OCI-LY3 (cell line): ENCODE measurements around the gene RSPH6A.

Source experiments
- H2AFZ ChIP-seq: fragments of 200-600, 300-600 bp; shearing (Covaris generic); 2 replicates; pipeline ENCODE4 v1.6.0; 2014; ENCODE audit warnings: antibody characterized with exemption, low read depth, low read length
- H3K27ac ChIP-seq: fragments of 200-600, 300-600 bp; sonication (generic); 2 replicates; pipeline ENCODE4 v1.5.1; 2014; ENCODE audit warnings: mild to moderate bottlenecking, low read length, moderate library complexity, mixed read lengths
- H3K27me3 ChIP-seq: fragments of 200-600, 300-600 bp; sonication (generic); 2 replicates; pipeline ENCODE4 v1.6.1; 2014; ENCODE audit warnings: low read depth, low read length, mixed read lengths
- H3K36me3 ChIP-seq: fragments of 200-600, 300-600 bp; sonication (generic); replicated peaks from 2 replicates; pipeline ENCODE3; 2014; ENCODE audit warnings: low read depth, low read length, mixed read lengths
- H3K4me1 ChIP-seq: fragments of 300-600, 200-600 bp; sonication (generic); 2 replicates; pipeline ENCODE4 v1.6.1; 2014; ENCODE audit warnings: low read length, mixed read lengths
- H3K4me2 ChIP-seq: fragments of 200-600, 300-600 bp; sonication (generic); 2 replicates; pipeline ENCODE4 v1.6.1; 2014; ENCODE audit warnings: low read length, mixed read lengths
- H3K4me3 ChIP-seq: fragments of 300-600, 200-600 bp; sonication (generic); 2 replicates; pipeline ENCODE4 v1.5.1; 2014; ENCODE audit warnings: antibody characterized with exemption, mild to moderate bottlenecking, low read length, moderate library complexity
- H3K79me2 ChIP-seq: fragments of 300-600, 200-600 bp; shearing (Covaris generic); 2 replicates; pipeline ENCODE4 v1.6.1; 2014; ENCODE audit warnings: mild to moderate bottlenecking, low read length, mixed read lengths
- H3K9ac ChIP-seq: fragments of 300-600, 200-600 bp; shearing (Covaris generic); 2 replicates; pipeline ENCODE4 v1.6.0; 2014; ENCODE audit warnings: mild to moderate bottlenecking, low read length, moderate library complexity
- H3K9me3 ChIP-seq: fragments of 200-600, 300-600 bp; shearing (Covaris generic); 2 replicates; pipeline ENCODE4 v1.6.1; 2014; ENCODE audit warnings: low read length, mixed read lengths; ENCODE audit not compliant: insufficient read depth
- H4K20me1 ChIP-seq: fragments of 200-600, 300-600 bp; sonication (generic); 2 replicates; pipeline ENCODE4 v1.6.1; 2016; ENCODE audit warnings: low read length, mixed read lengths; ENCODE audit not compliant: insufficient read depth
- EZH2phosphoT487 ChIP-seq: fragments of 200-600 bp; shearing (Covaris generic); IDR thresholded peaks from 2 replicates; pipeline ENCODE4 v1.6.1; 2018; ENCODE audit warnings: antibody characterized with exemption, mixed run types, low read depth
- TF ChIP-seq, protein P1 (sequence below): fragments of 200-600, 300-600 bp; sonication (generic); IDR thresholded peaks from 2 replicates; pipeline ENCODE4 v1.5.1; 2014; ENCODE audit warnings: antibody characterized with exemption, low read length, low read depth

RSPH6A gene

GRCh38 chr19:45827459-45828093 is 12.5 kb upstream of the RSPH6A start:
- H3K4me1 ChIP-seq: no peaks in the 10 kb centered on the region
- H3K79me2 ChIP-seq: no peaks in the 10 kb centered on the region
- no peak overlapping the region for H3K4me2 ChIP-seq
- H3K36me3 ChIP-seq: peaks cover 93% of the 10 kb centered on the region
- TF ChIP-seq, protein P1, sequence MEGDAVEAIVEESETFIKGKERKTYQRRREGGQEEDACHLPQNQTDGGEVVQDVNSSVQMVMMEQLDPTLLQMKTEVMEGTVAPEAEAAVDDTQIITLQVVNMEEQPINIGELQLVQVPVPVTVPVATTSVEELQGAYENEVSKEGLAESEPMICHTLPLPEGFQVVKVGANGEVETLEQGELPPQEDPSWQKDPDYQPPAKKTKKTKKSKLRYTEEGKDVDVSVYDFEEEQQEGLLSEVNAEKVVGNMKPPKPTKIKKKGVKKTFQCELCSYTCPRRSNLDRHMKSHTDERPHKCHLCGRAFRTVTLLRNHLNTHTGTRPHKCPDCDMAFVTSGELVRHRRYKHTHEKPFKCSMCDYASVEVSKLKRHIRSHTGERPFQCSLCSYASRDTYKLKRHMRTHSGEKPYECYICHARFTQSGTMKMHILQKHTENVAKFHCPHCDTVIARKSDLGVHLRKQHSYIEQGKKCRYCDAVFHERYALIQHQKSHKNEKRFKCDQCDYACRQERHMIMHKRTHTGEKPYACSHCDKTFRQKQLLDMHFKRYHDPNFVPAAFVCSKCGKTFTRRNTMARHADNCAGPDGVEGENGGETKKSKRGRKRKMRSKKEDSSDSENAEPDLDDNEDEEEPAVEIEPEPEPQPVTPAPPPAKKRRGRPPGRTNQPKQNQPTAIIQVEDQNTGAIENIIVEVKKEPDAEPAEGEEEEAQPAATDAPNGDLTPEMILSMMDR: no peak
- no peak for TF ChIP-seq EZH2phosphoT487
- H3K27ac ChIP-seq: no peak overlapping the region
- no peak overlapping the region for H3K9ac ChIP-seq
- no peak overlapping the region for H3K4me3 ChIP-seq
- no peak overlapping the region for H2AFZ ChIP-seq
- H3K27me3 ChIP-seq: no peaks in the 10 kb centered on the region
- no peaks in the 10 kb centered on the region for H3K9me3 ChIP-seq
- no peaks in the 10 kb centered on the region for H4K20me1 ChIP-seq

DNA sequence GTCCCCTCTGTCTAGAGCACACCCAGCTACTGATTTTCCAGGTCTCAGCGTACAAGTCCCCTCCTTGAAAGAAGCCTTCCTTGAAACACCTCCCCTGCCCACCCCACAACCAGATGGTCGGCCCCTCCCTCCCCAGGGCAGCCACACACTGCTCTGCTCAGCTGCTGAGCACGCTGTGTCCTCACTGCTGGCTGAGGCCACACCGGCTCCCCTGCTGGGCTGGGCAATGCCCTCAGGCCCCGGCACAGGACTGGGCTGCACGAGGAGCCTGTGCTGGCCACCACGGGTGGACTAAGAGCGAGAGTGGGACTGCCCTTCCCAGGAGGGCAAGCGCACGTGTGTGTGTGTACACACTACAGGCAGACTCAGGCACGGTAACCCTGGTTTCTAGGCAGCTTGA is 11.8 kb upstream of the RSPH6A start:
- Histone ChIP-seq H3K27ac (no peak overlapping the region), H4K20me1 (no peaks in the 10 kb centered on the region)

DNA sequence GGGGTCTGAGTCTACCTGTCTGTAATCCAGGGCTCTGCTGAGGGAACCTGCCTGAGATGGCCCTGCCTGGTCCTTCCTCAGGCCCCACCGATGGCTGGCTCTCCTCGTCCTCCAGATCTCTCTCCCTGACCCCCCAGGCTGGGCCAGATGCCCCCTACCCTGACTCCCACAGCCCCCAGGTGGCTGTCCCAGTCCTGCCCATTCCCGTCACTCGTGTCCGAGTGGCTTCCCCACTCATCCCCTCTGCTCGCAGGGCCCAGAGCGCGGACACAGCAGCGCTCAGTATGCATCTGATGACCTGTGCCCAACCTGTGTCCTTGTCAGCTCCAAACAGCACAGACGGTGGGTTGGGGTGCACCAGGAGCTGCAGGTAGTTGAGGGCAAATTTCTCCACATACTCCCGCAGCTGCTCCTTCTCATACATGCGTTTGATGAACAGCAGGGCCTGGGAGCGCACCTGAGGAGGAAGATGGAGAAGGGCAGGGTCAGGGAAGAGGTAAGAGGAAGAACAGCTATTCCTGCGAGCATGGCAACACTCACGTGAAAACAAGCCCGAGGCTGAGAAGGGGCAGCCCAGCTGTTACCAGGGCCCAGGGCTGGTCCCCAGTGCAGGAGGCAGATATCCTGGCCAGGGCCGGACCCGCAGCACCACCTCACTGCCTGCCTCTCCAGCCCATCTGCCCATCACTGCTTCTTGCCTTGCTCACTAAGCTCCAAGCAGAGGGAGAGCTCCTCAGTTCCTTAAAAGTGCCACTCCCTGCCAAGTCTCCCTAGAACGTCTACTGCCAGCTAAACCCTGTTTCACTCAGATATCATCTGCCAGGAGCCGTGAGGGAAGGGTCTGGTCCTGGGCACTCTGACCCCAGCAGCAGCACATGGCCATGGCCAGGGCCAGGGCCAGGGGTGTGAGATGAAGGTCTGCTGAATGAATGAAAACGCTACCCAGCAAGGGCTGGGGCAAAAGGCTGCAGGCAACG is 11.1 kb upstream of the RSPH6A start:
- Histone ChIP-seq H3K4me1 (no peaks in the 10 kb centered on the region), H3K36me3 (peaks cover 92% of the 10 kb centered on the region), H3K27me3 (no peaks in the 10 kb centered on the region), H3K4me2 (no peak overlapping the region), H3K79me2 (no peaks in the 10 kb centered on the region), H3K9ac (no peak overlapping the region), H4K20me1 (no peaks in the 10 kb centered on the region), H3K27ac (no peak overlapping the region), H2AFZ (no peak overlapping the region), H3K9me3 (no peaks in the 10 kb centered on the region), H3K4me3 (no peak overlapping the region)
- TF ChIP-seq, protein P1: no peak
- no peak for TF ChIP-seq EZH2phosphoT487

More for the DNA sequence above, 11.8 kb upstream of the RSPH6A start:
- Histone ChIP-seq H2AFZ (no peak overlapping the region), H3K4me2 (no peak overlapping the region), H3K9ac (no peak overlapping the region), H3K79me2 (no peaks in the 10 kb centered on the region), H3K4me3 (no peak overlapping the region), H3K9me3 (no peaks in the 10 kb centered on the region), H3K27me3 (no peaks in the 10 kb centered on the region), H3K36me3 (peaks cover 91% of the 10 kb centered on the region), H3K4me1 (no peaks in the 10 kb centered on the region)
- TF ChIP-seq, protein P1: no peak
- TF ChIP-seq EZH2phosphoT487: no peak

DNA sequence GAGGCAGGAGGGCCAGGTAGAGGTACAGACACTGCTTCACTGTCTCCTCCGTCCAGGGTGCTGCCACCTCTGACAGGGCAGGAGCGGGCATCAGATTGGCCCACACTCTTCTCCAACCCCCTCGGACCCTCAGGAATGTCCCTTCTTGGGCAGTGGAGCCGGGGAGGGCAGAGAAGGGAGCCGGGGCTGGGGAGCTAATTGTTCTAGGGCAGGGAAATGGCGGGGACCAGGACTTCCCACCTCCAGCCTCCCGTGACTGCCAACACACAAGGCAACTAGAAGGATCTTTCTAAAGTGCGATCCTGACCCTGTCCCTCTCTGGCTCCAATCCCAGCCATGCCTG is 10.1 kb upstream of the RSPH6A start:
- no peak overlapping the region for H3K9ac ChIP-seq
- H3K4me1 ChIP-seq: no peaks in the 10 kb centered on the region
- no peak overlapping the region for H3K27ac ChIP-seq
- TF ChIP-seq, protein P1: no peak
- TF ChIP-seq EZH2phosphoT487: no peak
- H3K36me3 ChIP-seq: peaks cover 93% of the 10 kb centered on the region
- no peak overlapping the region for H3K4me2 ChIP-seq
- H3K79me2 ChIP-seq: no peaks in the 10 kb centered on the region
- no peaks in the 10 kb centered on the region for H4K20me1 ChIP-seq
- no peaks in the 10 kb centered on the region for H3K27me3 ChIP-seq
- no peak overlapping the region for H3K4me3 ChIP-seq
- no peaks in the 10 kb centered on the region for H3K9me3 ChIP-seq
- H2AFZ ChIP-seq: no peak overlapping the region
